Vagina (tissue), 2 donors: ENCODE data around the gene EXOC8.

Experiments used
- CTCF ChIP-seq, 3 experiments: fragments of 450-650 bp in 2 of 3; fragments of 200-600 bp in 1 of 3; sonication (generic) in 1 of 3; IDR thresholded peaks; one replicate each; pipeline ENCODE4 v1.5.1; 2017 to 2019; ENCODE audit warnings: antibody characterized with exemption in 3 of 3, mild to moderate bottlenecking in 2 of 3, moderate library complexity in 2 of 3
- POLR2AphosphoS5 ChIP-seq, 2 donors: sonication (generic); formaldehyde crosslinking; IDR thresholded peaks; one replicate each; pipeline ENCODE4 v1.9.0; 2017; ENCODE audit warnings: antibody characterized with exemption in 2 of 2, mild to moderate bottlenecking in 2 of 2, low read depth in 1 of 2; ENCODE audit not compliant: insufficient read depth in 1 of 2

- TF ChIP-seq CTCF (IDR thresholded peaks at IDR 0.05) = no peak
- no peak for TF ChIP-seq POLR2AphosphoS5 (IDR thresholded peaks at IDR 0.05; ENCODE audit: insufficient read depth in 1 of 2, low read depth in 1 of 2)
These were observed 31.6 kb upstream of the EXOC8 start for GRCh38 chr1:231369282-231369681.
